ENCODE results near the gene RAB3C. TPM values are rescaled to one million over a fixed set of nuclear protein-coding genes. Genes with fewer than 3 reads are reported as not detected.
"Not testable (repeated sequence)": the region's sequence is repeated elsewhere in the genome, so short reads cannot be mapped to it uniquely, and the experiment has no call there.

Gene RAB3C
- total RNA-seq, 1 donor from 2014 or later, result 0.52 TPM

DNA sequence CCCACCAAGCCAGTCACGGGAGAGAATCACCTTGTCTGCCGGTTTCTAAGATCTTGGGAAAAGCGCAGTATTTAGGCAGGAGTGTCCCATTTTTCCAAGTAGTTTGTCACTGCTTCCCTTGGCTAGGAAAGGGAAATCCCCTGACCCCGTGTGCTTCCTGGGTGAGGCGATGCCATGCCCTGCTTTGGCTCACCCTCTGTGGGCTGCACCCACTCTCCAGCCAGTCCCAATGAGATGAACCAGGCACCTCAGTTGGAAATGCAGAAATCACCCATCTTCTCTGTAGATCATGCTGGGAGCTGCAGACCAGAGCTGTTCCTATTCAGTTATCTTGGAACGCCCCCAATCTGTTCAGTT lies 116.9 kb downstream of the RAB3C start:
- Histone ChIP-seq H3K27ac (ENCODE audit: low read depth, low read length) (no peak overlapping the region), H3K27me3 (ENCODE audit: control insufficient read depth in 3 of 3, insufficient read depth in 3 of 3, low read length in 3 of 3) (no peaks in the 10 kb centered on the region), H3K4me3 (ENCODE audit: low read length in 3 of 3) (no peak overlapping the region), H3K9me3 (ENCODE audit: control insufficient read depth in 3 of 3, low read length in 3 of 3) (no peaks in the 10 kb centered on the region), H3K36me3 (ENCODE audit: control insufficient read depth in 3 of 3, insufficient read depth in 3 of 3, low read length in 3 of 3) (no peaks in the 10 kb centered on the region), H3K4me1 (ENCODE audit: control insufficient read depth in 3 of 3, insufficient read depth in 3 of 3, low read length in 3 of 3) (no peaks in the 10 kb centered on the region), H3K9ac (ENCODE audit: low read depth in 1 of 3, low read length in 3 of 3) (no peak overlapping the region)

DNA sequence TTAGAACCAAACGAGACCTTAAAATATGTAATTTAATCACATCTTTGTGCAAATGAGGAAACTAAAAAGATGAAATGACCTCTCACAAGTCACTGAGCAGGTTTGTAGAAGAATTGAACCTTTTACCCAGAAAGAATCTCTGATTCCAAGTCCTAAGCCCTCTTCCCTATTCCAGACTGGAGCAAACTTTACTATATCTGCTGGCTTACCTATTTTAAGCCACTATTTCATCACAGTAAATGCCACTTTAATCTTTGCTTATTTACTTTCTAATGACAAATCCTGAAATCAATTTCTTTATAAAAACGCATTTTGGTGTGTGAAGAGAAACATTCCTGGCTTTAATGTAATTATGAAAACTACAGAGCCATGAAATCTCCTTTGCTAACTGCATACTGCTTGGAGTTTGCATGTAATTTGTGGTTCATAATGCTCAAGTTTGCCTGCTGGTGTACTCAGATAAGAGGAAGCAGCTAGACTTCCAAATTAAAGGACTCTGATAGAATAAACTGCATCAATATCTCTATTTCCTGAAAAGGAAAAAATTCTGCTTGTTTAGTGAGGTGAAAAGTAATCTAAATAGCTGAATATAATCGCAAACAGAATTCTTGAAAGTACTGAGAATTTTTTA lies 121.2 kb downstream of the RAB3C start:
- Histone ChIP-seq H3K4me3 (ENCODE audit: low read length in 3 of 3) (no peak overlapping the region), H3K27ac (ENCODE audit: low read depth, low read length) (no peak overlapping the region), H3K27me3 (ENCODE audit: control insufficient read depth in 3 of 3, insufficient read depth in 3 of 3, low read length in 3 of 3) (no peaks in the 10 kb centered on the region), H3K9ac (ENCODE audit: low read depth in 1 of 3, low read length in 3 of 3) (no peak overlapping the region), H3K4me1 (ENCODE audit: control insufficient read depth in 3 of 3, insufficient read depth in 3 of 3, low read length in 3 of 3) (no peaks in the 10 kb centered on the region), H3K36me3 (ENCODE audit: control insufficient read depth in 3 of 3, insufficient read depth in 3 of 3, low read length in 3 of 3) (no peaks in the 10 kb centered on the region), H3K9me3 (ENCODE audit: control insufficient read depth in 3 of 3, low read length in 3 of 3) (no peaks in the 10 kb centered on the region)

- H3K27me3 ChIP-seq (ENCODE audit: control insufficient read depth in 3 of 3, insufficient read depth in 3 of 3, low read length in 3 of 3), result no peaks in the 10 kb centered on the region
- no peak overlapping the region for H3K9ac ChIP-seq (ENCODE audit: low read depth in 1 of 3, low read length in 3 of 3)
- no peaks in the 10 kb centered on the region for H3K4me1 ChIP-seq (ENCODE audit: control insufficient read depth in 3 of 3, insufficient read depth in 3 of 3, low read length in 3 of 3)
- no peaks in the 10 kb centered on the region for H3K9me3 ChIP-seq (ENCODE audit: control insufficient read depth in 3 of 3, low read length in 3 of 3)
- no peaks in the 10 kb centered on the region for H3K36me3 ChIP-seq (ENCODE audit: control insufficient read depth in 3 of 3, insufficient read depth in 3 of 3, low read length in 3 of 3)
- H3K4me3 ChIP-seq (ENCODE audit: low read length in 3 of 3), result no peak overlapping the region
- no peak overlapping the region for H3K27ac ChIP-seq (ENCODE audit: low read depth, low read length)
These were observed 123.9 kb downstream of the RAB3C start for GRCh38 chr5:58706736-58707135.

- H3K9ac ChIP-seq (ENCODE audit: low read depth in 1 of 3, low read length in 3 of 3), result no peak overlapping the region
- H3K4me1 ChIP-seq (ENCODE audit: control insufficient read depth in 3 of 3, insufficient read depth in 3 of 3, low read length in 3 of 3), result no peaks in the 10 kb centered on the region
- H3K9me3 ChIP-seq (ENCODE audit: control insufficient read depth in 3 of 3, low read length in 3 of 3), result no peaks in the 10 kb centered on the region
- H3K36me3 ChIP-seq (ENCODE audit: control insufficient read depth in 3 of 3, insufficient read depth in 3 of 3, low read length in 3 of 3), result no peaks in the 10 kb centered on the region
- H3K4me3 ChIP-seq (ENCODE audit: low read length in 3 of 3), result no peak overlapping the region
- H3K27ac ChIP-seq (ENCODE audit: low read depth, low read length), result no peak overlapping the region
- no peaks in the 10 kb centered on the region for H3K27me3 ChIP-seq (ENCODE audit: control insufficient read depth in 3 of 3, insufficient read depth in 3 of 3, low read length in 3 of 3)
These were observed 125.6 kb downstream of the RAB3C start for GRCh38 chr5:58708456-58708855.

DNA sequence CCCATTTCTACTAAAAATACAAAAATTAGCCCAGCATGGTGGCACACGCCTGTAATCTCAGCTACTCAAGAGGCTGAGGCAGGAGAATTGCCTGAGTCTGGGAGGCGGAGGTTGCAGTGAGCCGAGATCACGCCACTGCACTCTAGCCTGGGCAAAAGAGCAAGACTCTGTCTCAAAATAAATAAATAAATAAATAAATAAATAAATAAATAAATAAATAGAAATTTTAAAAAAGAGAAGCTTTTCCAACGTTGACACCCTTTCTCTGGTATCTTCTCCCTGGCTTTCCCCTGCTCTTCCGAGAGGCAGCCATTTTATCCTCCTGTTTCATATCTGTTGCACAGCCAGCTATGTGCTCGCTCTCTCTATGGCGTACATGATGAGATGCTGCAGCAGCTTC lies 127.5 kb downstream of the RAB3C start:
- H3K36me3 ChIP-seq (ENCODE audit: control insufficient read depth in 3 of 3, insufficient read depth in 3 of 3, low read length in 3 of 3); H3K9me3 ChIP-seq (ENCODE audit: control insufficient read depth in 3 of 3, low read length in 3 of 3); H3K27me3 ChIP-seq (ENCODE audit: control insufficient read depth in 3 of 3, insufficient read depth in 3 of 3, low read length in 3 of 3): not testable (repeated sequence)

GRCh38 chr5:58710871-58711270 lies 128.0 kb downstream of the RAB3C start:
- H3K4me3 ChIP-seq (ENCODE audit: low read length in 3 of 3), result no peak overlapping the region
- H3K36me3 ChIP-seq (ENCODE audit: control insufficient read depth in 3 of 3, insufficient read depth in 3 of 3, low read length in 3 of 3), result no peaks in the 10 kb centered on the region
- H3K27me3 ChIP-seq (ENCODE audit: control insufficient read depth in 3 of 3, insufficient read depth in 3 of 3, low read length in 3 of 3), result no peaks in the 10 kb centered on the region
- H3K9me3 ChIP-seq (ENCODE audit: control insufficient read depth in 3 of 3, low read length in 3 of 3), result peaks cover 0 to 2% (median 2%) of the 10 kb centered on the region in 3 donors
- no peaks in the 10 kb centered on the region for H3K4me1 ChIP-seq (ENCODE audit: control insufficient read depth in 3 of 3, insufficient read depth in 3 of 3, low read length in 3 of 3)
- no peak overlapping the region for H3K9ac ChIP-seq (ENCODE audit: low read depth in 1 of 3, low read length in 3 of 3)
- H3K27ac ChIP-seq (ENCODE audit: low read depth, low read length), result no peak overlapping the region

More for the DNA sequence above, 127.5 kb downstream of the RAB3C start:
- not testable (repeated sequence) for H3K4me3 ChIP-seq (ENCODE audit: low read length in 3 of 3); H3K27ac ChIP-seq (ENCODE audit: low read depth, low read length); H3K9ac ChIP-seq (ENCODE audit: low read depth in 1 of 3, low read length in 3 of 3); H3K4me1 ChIP-seq (ENCODE audit: control insufficient read depth in 3 of 3, insufficient read depth in 3 of 3, low read length in 3 of 3)

GRCh38 chr5:58711965-58712364 lies 129.1 kb downstream of the RAB3C start:
- H3K36me3 ChIP-seq (ENCODE audit: control insufficient read depth in 3 of 3, insufficient read depth in 3 of 3, low read length in 3 of 3), result no peaks in the 10 kb centered on the region
- no peak overlapping the region for H3K9ac ChIP-seq (ENCODE audit: low read depth in 1 of 3, low read length in 3 of 3)
- no peaks in the 10 kb centered on the region for H3K27me3 ChIP-seq (ENCODE audit: control insufficient read depth in 3 of 3, insufficient read depth in 3 of 3, low read length in 3 of 3)
- H3K9me3 ChIP-seq (ENCODE audit: control insufficient read depth in 3 of 3, low read length in 3 of 3), result peaks cover 0 to 2% (median 2%) of the 10 kb centered on the region in 3 donors
- no peak overlapping the region for H3K4me3 ChIP-seq (ENCODE audit: low read length in 3 of 3)
- H3K4me1 ChIP-seq (ENCODE audit: control insufficient read depth in 3 of 3, insufficient read depth in 3 of 3, low read length in 3 of 3), result no peaks in the 10 kb centered on the region
- no peak overlapping the region for H3K27ac ChIP-seq (ENCODE audit: low read depth, low read length)

- H3K36me3 ChIP-seq (ENCODE audit: control insufficient read depth in 3 of 3, insufficient read depth in 3 of 3, low read length in 3 of 3), result no peaks in the 10 kb centered on the region
- H3K27me3 ChIP-seq (ENCODE audit: control insufficient read depth in 3 of 3, insufficient read depth in 3 of 3, low read length in 3 of 3), result no peaks in the 10 kb centered on the region
- no peak overlapping the region for H3K27ac ChIP-seq (ENCODE audit: low read depth, low read length)
- no peak overlapping the region for H3K9ac ChIP-seq (ENCODE audit: low read depth in 1 of 3, low read length in 3 of 3)
- peaks cover 0 to 2% (median 2%) of the 10 kb centered on the region in 3 donors for H3K9me3 ChIP-seq (ENCODE audit: control insufficient read depth in 3 of 3, low read length in 3 of 3)
- no peaks in the 10 kb centered on the region for H3K4me1 ChIP-seq (ENCODE audit: control insufficient read depth in 3 of 3, insufficient read depth in 3 of 3, low read length in 3 of 3)
- H3K4me3 ChIP-seq (ENCODE audit: low read length in 3 of 3), result no peak overlapping the region
These were observed 131.2 kb downstream of the RAB3C start for GRCh38 chr5:58714046-58714445.

DNA sequence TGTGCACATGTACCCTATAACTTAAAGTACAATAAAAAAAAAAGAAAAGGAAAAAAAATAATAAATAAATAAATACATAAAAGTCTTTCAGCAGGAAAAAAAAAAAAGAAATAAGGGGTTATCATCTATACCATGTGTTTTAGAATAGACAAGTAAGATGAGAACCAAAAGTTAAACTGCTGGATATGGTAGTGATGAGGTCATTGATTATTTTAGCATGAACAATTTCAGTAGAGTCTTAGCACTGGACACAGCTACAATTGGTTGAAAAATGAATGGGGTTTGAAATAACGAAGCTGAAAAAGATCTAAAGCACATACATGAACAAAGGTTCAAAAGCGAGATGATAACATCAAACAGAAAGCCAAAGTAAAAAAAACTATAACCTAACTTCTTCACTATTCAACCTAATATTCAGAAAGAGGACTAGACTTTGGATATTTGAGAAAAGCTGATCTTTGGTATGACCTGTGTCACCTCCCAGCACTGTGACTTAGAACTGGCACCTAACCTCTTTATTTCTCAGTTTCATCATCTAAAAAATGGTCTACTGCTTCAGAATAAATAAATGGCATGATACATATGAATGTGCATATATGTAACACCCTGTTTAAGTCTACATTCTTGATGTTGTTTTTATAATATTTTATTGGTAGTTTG lies 133.3 kb downstream of the RAB3C start:
- H3K9me3 ChIP-seq (ENCODE audit: control insufficient read depth in 3 of 3, low read length in 3 of 3), result peaks cover 0 to 2% (median 2%) of the 10 kb centered on the region in 3 donors
- H3K27me3 ChIP-seq (ENCODE audit: control insufficient read depth in 3 of 3, insufficient read depth in 3 of 3, low read length in 3 of 3), result no peaks in the 10 kb centered on the region
- no peaks in the 10 kb centered on the region for H3K36me3 ChIP-seq (ENCODE audit: control insufficient read depth in 3 of 3, insufficient read depth in 3 of 3, low read length in 3 of 3)
- no peak overlapping the region for H3K27ac ChIP-seq (ENCODE audit: low read depth, low read length)
- no peak overlapping the region for H3K4me3 ChIP-seq (ENCODE audit: low read length in 3 of 3)
- no peaks in the 10 kb centered on the region for H3K4me1 ChIP-seq (ENCODE audit: control insufficient read depth in 3 of 3, insufficient read depth in 3 of 3, low read length in 3 of 3)
- no peak overlapping the region for H3K9ac ChIP-seq (ENCODE audit: low read depth in 1 of 3, low read length in 3 of 3)

DNA sequence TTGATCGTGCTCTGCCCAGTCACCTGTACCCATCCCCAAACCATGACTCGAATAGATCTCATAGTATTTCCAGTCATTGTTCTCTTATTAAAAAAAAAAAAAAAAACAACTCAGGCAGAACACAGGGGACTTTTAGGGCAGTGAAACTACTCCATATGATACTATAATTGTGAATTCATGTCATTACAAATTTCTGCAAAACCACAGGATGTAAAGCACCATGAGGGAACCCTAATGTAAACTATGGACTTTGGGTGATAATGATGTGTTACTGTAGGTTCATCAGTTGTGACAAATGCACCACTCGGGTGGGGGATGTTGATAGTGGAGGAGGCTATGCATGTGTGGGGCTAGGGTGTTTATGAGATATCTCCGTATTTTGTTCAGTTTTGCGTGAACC lies 133.8 kb downstream of the RAB3C start:
- Histone ChIP-seq H3K27me3 (ENCODE audit: control insufficient read depth in 3 of 3, insufficient read depth in 3 of 3, low read length in 3 of 3) (no peaks in the 10 kb centered on the region), H3K27ac (ENCODE audit: low read depth, low read length) (no peak overlapping the region), H3K4me3 (ENCODE audit: low read length in 3 of 3) (no peak overlapping the region), H3K4me1 (ENCODE audit: control insufficient read depth in 3 of 3, insufficient read depth in 3 of 3, low read length in 3 of 3) (no peaks in the 10 kb centered on the region), H3K9ac (ENCODE audit: low read depth in 1 of 3, low read length in 3 of 3) (no peak overlapping the region), H3K9me3 (ENCODE audit: control insufficient read depth in 3 of 3, low read length in 3 of 3) (peaks cover 0 to 2% (median 2%) of the 10 kb centered on the region in 3 donors), H3K36me3 (ENCODE audit: control insufficient read depth in 3 of 3, insufficient read depth in 3 of 3, low read length in 3 of 3) (no peaks in the 10 kb centered on the region)
